NT2/D1 (cell line): ENCODE data around the gene REPIN1.

Experiments
- DNase-seq: peaks from one replicate; pipeline ENCODE4 v3.0.0-alpha.2; 2011; ENCODE audit warnings: low read depth, low spot score
- H3K27me3 ChIP-seq: 2 replicates; pipeline ENCODE4 v1.6.0; 2011; ENCODE audit warnings: mild to moderate bottlenecking; ENCODE audit not compliant: insufficient read length, insufficient read depth
- H3K36me3 ChIP-seq: 2 replicates; pipeline ENCODE4 v1.6.1; 2011; ENCODE audit warnings: mild to moderate bottlenecking, low read length, mixed read lengths; ENCODE audit not compliant: insufficient read depth, insufficient read length
- H3K4me1 ChIP-seq: 2 replicates; pipeline ENCODE4 v1.5.1; 2011; ENCODE audit not compliant: insufficient read depth, insufficient read length
- H3K4me3 ChIP-seq: 2 replicates; pipeline ENCODE4 v1.5.1; 2011; ENCODE audit warnings: low read depth; ENCODE audit not compliant: insufficient read length
- H3K9ac ChIP-seq: 2 replicates; pipeline ENCODE4 v1.6.0; 2011; ENCODE audit warnings: low read depth; ENCODE audit not compliant: insufficient read length
- H3K9me3 ChIP-seq: 2 replicates; pipeline ENCODE4 v1.5.1; 2011; ENCODE audit warnings: mild to moderate bottlenecking, low read length; ENCODE audit not compliant: insufficient read depth
- SUZ12 ChIP-seq: IDR thresholded peaks from 2 replicates; pipeline ENCODE4 v1.6.1; 2011; ENCODE audit not compliant: insufficient read length, insufficient read depth; ENCODE audit errors: extremely low read depth
- YY1 ChIP-seq: IDR thresholded peaks from 2 replicates; pipeline ENCODE4 v1.6.1; 2011; ENCODE audit not compliant: insufficient read length, insufficient read depth
- ZNF274 ChIP-seq: IDR thresholded peaks from 2 replicates; pipeline ENCODE4 v1.6.1; 2011; ENCODE audit warnings: mild to moderate bottlenecking, low read depth, low read length

REPIN1 gene

GRCh38 chr7:150337659-150338081, 31.0 kb upstream of the REPIN1 start:
- peak overlapping the region; percentile 17 for H3K9ac ChIP-seq
- TF ChIP-seq YY1 (no peak), SUZ12 (no peak), ZNF274 (no peak)
- H3K4me1 ChIP-seq, result peaks cover 35% of the 10 kb centered on the region
- H3K9me3 ChIP-seq, result no peaks in the 10 kb centered on the region
- no peak for DNase-seq
- H3K4me3 ChIP-seq, result no peak overlapping the region
- peaks cover 8% of the 10 kb centered on the region for H3K27me3 ChIP-seq
- H3K36me3 ChIP-seq, result peaks cover 56% of the 10 kb centered on the region

- Histone ChIP-seq H3K4me3 (no peak overlapping the region), H3K9ac (peak overlapping the region; percentile 10), H3K9me3 (no peaks in the 10 kb centered on the region; the same call in 1 of the 2 replicates), H3K4me1 (peaks cover 31% of the 10 kb centered on the region), H3K36me3 (peaks cover 50% of the 10 kb centered on the region), H3K27me3 (peaks cover 14% of the 10 kb centered on the region)
- no peak for TF ChIP-seq ZNF274
- no peak for TF ChIP-seq SUZ12
- no peak for TF ChIP-seq YY1
- no peak for DNase-seq
Measured at GRCh38 chr7:150338166-150338829, 30.3 kb upstream of the REPIN1 start.

- Histone ChIP-seq H3K9me3 (peaks cover 11% of the 10 kb centered on the region), H3K27me3 (peaks cover 21% of the 10 kb centered on the region), H3K36me3 (peaks cover 43% of the 10 kb centered on the region), H3K9ac (peak overlapping the region; percentile 81), H3K4me3 (peak overlapping the region; percentile 54), H3K4me1 (peaks cover 25% of the 10 kb centered on the region)
- TF ChIP-seq YY1 (no peak), ZNF274 (no peak), SUZ12 (no peak)
- no peak for DNase-seq
Measured at GRCh38 chr7:150339409-150339809, 29.2 kb upstream of the REPIN1 start.

- no peak for DNase-seq
- Histone ChIP-seq H3K4me1 (peaks cover 24% of the 10 kb centered on the region), H3K36me3 (peaks cover 43% of the 10 kb centered on the region), H3K9me3 (peaks cover 17% of the 10 kb centered on the region), H3K27me3 (peaks cover 21% of the 10 kb centered on the region), H3K9ac (peak overlapping the region; percentile 81), H3K4me3 (peak overlapping the region; percentile 54)
- TF ChIP-seq SUZ12 (no peak), ZNF274 (no peak), YY1 (no peak)
Measured at GRCh38 chr7:150340024-150340749, 28.4 kb upstream of the REPIN1 start.

GRCh38 chr7:150340875-150341262, 27.8 kb upstream of the REPIN1 start:
- TF ChIP-seq YY1 (no peak), ZNF274 (no peak), SUZ12 (no peak)
- Histone ChIP-seq H3K4me3 (peak overlapping the region; percentile 61), H3K4me1 (peaks cover 22% of the 10 kb centered on the region), H3K27me3 (peaks cover 21% of the 10 kb centered on the region), H3K36me3 (peaks cover 41% of the 10 kb centered on the region), H3K9ac (peak overlapping the region; percentile 87), H3K9me3 (peaks cover 17% of the 10 kb centered on the region)
- DNase-seq, result no peak

DNA sequence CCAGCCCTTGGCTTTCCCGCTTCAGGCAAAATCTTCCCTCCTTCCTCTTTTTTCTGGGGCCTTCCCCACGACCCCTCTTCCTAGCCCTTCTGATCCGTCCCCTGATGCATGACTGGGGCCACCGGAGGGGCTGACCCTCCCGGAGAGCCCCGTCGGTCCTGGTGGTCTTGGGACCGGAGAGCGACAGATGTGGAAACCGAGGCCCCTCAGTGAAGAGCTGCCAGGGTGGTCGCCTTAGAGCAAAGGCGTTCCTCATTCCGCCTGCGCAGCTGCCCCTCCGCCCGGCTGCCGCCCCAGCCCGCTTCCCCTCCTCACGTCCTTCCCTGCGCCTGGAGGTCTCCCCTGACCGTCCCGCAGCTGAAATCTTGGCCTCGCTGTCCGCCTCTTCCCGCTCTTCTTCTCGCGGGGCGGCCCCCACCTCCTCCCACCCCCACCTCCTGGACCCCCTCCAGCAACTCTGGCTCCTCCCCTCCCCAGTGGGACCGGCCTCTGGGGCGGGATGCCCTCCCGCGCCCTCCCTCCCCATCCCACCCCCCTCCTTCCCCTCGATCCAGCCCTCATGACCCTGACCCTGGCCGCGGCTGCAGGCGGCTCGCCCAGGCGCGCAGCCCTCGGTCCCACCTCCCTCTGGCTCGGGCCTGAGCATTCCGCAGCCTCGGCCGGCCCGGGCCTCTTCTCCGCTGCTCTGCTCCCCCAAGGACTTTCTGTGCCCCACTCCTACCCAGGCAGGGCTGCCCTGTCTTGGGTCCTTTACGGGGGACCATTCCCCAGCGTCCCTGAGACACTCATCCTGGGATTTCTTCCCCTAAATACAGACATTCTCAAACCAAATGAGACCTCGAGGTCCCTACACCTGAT, 27.1 kb upstream of the REPIN1 start, which contains the start of gene RARRES2:
TSS of gene RARRES2 (minus strand) at position 367 of the 858 bp plus-strand sequence. CDS start 1,020 bp downstream, outside the sequence.
- H3K9me3 ChIP-seq, result peaks cover 17% of the 10 kb centered on the region
- peaks cover 38% of the 10 kb centered on the region for H3K36me3 ChIP-seq
- TF ChIP-seq ZNF274 (no peak), SUZ12 (no peak), YY1 (no peak)
- H3K9ac ChIP-seq, result peak within 1 kb of the TSS; percentile 87
- H3K27me3 ChIP-seq, result peaks cover 21% of the 10 kb centered on the region
- peak within 1 kb of the TSS; percentile 61 for H3K4me3 ChIP-seq
- peaks cover 20% of the 10 kb centered on the region for H3K4me1 ChIP-seq
- no peak for DNase-seq
